ENCODE measurements around the gene TRIP13. TPM values are rescaled to one million over a fixed set of nuclear protein-coding genes. Genes with fewer than 3 reads are reported as not detected.
"Not testable (repeated sequence)": the region's sequence is repeated elsewhere in the genome, so short reads cannot be mapped to it uniquely, and the experiment has no call there.

TRIP13 gene
- total RNA-seq, 1 experiment from 2014 or later, result 60.3 TPM

- not testable (repeated sequence) for H3K36me3 ChIP-seq (replicated peaks; ENCODE audit: control insufficient read depth, insufficient read depth, low read length); DNase-seq; H3K4me3 ChIP-seq (ENCODE audit: insufficient read depth, low read depth, low read length); H3K27me3 ChIP-seq (ENCODE audit: control insufficient read depth, insufficient read depth, low read length)
Observed at GRCh38 chr5:934381-934967, 41.8 kb downstream of the TRIP13 start.

GRCh38 chr5:935510-936084, 42.9 kb downstream of the TRIP13 start:
- Histone ChIP-seq H3K4me3 (ENCODE audit: insufficient read depth, low read depth, low read length) (no peak overlapping the region), H3K27me3 (ENCODE audit: control insufficient read depth, insufficient read depth, low read length) (no peaks in the 10 kb centered on the region), H3K36me3 (replicated peaks; ENCODE audit: control insufficient read depth, insufficient read depth, low read length) (no peaks in the 10 kb centered on the region)
- DNase-seq, result no peak

GRCh38 chr5:936149-937144, 43.8 kb downstream of the TRIP13 start:
- Histone ChIP-seq H3K36me3 (replicated peaks; ENCODE audit: control insufficient read depth, insufficient read depth, low read length) (no peaks in the 10 kb centered on the region), H3K4me3 (ENCODE audit: insufficient read depth, low read depth, low read length) (no peak overlapping the region), H3K27me3 (ENCODE audit: control insufficient read depth, insufficient read depth, low read length) (no peaks in the 10 kb centered on the region)
- peak; percentile 16 for DNase-seq

- Histone ChIP-seq H3K36me3 (replicated peaks; ENCODE audit: control insufficient read depth, insufficient read depth, low read length) (no peaks in the 10 kb centered on the region), H3K4me3 (ENCODE audit: insufficient read depth, low read depth, low read length) (no peak overlapping the region), H3K27me3 (ENCODE audit: control insufficient read depth, insufficient read depth, low read length) (no peaks in the 10 kb centered on the region)
- DNase-seq, result peak; percentile 30
Observed at GRCh38 chr5:937151-937924, 44.7 kb downstream of the TRIP13 start.

GRCh38 chr5:939368-939767, 46.7 kb downstream of the TRIP13 start:
- no peaks in the 10 kb centered on the region for H3K27me3 ChIP-seq (ENCODE audit: control insufficient read depth, insufficient read depth, low read length)

GRCh38 chr5:940741-941140, 48.1 kb downstream of the TRIP13 start:
- not testable (repeated sequence) for H3K4me3 ChIP-seq (ENCODE audit: insufficient read depth, low read depth, low read length); DNase-seq; H3K27me3 ChIP-seq (ENCODE audit: control insufficient read depth, insufficient read depth, low read length); H3K36me3 ChIP-seq (replicated peaks; ENCODE audit: control insufficient read depth, insufficient read depth, low read length)

More at GRCh38 chr5:939368-939767, 46.7 kb downstream of the TRIP13 start:
- peak; percentile 20 for DNase-seq
- no peak overlapping the region for H3K4me3 ChIP-seq (ENCODE audit: insufficient read depth, low read depth, low read length)
- no peaks in the 10 kb centered on the region for H3K36me3 ChIP-seq (replicated peaks; ENCODE audit: control insufficient read depth, insufficient read depth, low read length)

- H3K36me3 ChIP-seq (replicated peaks; ENCODE audit: control insufficient read depth, insufficient read depth, low read length), result no peaks in the 10 kb centered on the region
- DNase-seq, result peak; percentile 33
- H3K4me3 ChIP-seq (ENCODE audit: insufficient read depth, low read depth, low read length), result no peak overlapping the region
- H3K27me3 ChIP-seq (ENCODE audit: control insufficient read depth, insufficient read depth, low read length), result no peaks in the 10 kb centered on the region
Observed at GRCh38 chr5:943201-943917, 50.7 kb downstream of the TRIP13 start.

GRCh38 chr5:943918-944620, 51.4 kb downstream of the TRIP13 start:
- Histone ChIP-seq H3K36me3 (replicated peaks; ENCODE audit: control insufficient read depth, insufficient read depth, low read length) (no peaks in the 10 kb centered on the region), H3K4me3 (ENCODE audit: insufficient read depth, low read depth, low read length) (no peak overlapping the region), H3K27me3 (ENCODE audit: control insufficient read depth, insufficient read depth, low read length) (no peaks in the 10 kb centered on the region)
- DNase-seq, result peak; percentile 51

GRCh38 chr5:944621-944927, 51.9 kb downstream of the TRIP13 start:
- no peak for DNase-seq
- H3K4me3 ChIP-seq (ENCODE audit: insufficient read depth, low read depth, low read length), result no peak overlapping the region
- no peaks in the 10 kb centered on the region for H3K27me3 ChIP-seq (ENCODE audit: control insufficient read depth, insufficient read depth, low read length)
- no peaks in the 10 kb centered on the region for H3K36me3 ChIP-seq (replicated peaks; ENCODE audit: control insufficient read depth, insufficient read depth, low read length)

GRCh38 chr5:944992-945685, 52.5 kb downstream of the TRIP13 start:
- peak; percentile 28 for DNase-seq
- no peak overlapping the region for H3K4me3 ChIP-seq (ENCODE audit: insufficient read depth, low read depth, low read length)
- no peaks in the 10 kb centered on the region for H3K27me3 ChIP-seq (ENCODE audit: control insufficient read depth, insufficient read depth, low read length)
- no peaks in the 10 kb centered on the region for H3K36me3 ChIP-seq (replicated peaks; ENCODE audit: control insufficient read depth, insufficient read depth, low read length)

- H3K27me3 ChIP-seq (ENCODE audit: control insufficient read depth, insufficient read depth, low read length), result no peaks in the 10 kb centered on the region
- DNase-seq, result peak; percentile 79
- H3K36me3 ChIP-seq (replicated peaks; ENCODE audit: control insufficient read depth, insufficient read depth, low read length), result no peaks in the 10 kb centered on the region
- H3K4me3 ChIP-seq (ENCODE audit: insufficient read depth, low read depth, low read length), result no peak overlapping the region
Observed at GRCh38 chr5:945691-946551, 53.2 kb downstream of the TRIP13 start.

All from H7 (cell line).